GM21825 (cell line): Measurements from ENCODE around the gene TRMU.

Experiments used
- ATAC-seq: cut with Tn5 transposase; IDR thresholded peaks from one replicate; pipeline ENCODE4 v1.9.1; 2021; ENCODE audit warnings: mild to moderate bottlenecking, moderate library complexity; ENCODE audit not compliant: unreplicated experiment

Gene TRMU

DNA sequence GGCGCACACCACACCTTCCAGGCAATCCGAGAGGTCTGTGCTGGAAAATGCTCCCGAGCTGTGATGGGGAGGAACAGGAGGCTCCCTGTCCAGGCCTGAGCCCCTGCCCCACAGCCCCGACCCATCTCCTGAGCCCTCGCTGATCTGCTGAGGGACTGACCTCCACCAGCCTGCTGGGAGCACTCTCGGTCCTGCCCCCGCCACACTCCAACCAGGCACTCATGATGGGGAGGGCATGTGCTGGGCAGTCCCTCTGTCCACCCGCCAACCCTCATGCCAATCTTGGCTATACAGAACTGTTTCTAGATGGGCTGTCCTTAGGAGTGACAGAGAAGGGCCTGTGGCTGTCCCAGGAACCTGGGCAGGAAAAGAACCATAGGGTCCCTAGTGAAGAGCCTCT is 70.8 kb downstream of the TRMU start:
- ATAC-seq = no peak

DNA sequence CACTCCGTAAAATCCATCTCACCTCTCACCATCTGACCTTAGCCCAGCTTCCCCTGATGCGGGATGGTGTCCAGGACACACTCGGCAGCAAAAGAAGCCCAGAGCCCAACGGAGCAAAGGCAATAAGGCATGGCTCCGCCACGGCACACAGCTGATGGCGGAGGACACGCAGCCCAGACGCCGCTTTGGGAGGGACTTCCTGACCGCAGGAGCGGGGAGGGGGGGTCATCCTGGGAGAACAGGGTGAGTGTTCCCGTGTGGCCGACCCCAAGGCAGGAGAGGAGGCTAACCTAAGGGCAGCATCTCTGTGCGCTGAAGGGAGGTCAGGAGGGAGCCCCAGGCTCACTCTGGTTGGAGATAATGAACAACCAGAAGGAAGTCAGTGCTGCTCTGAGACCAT is 71.3 kb downstream of the TRMU start:
- ATAC-seq = no peak
